Right atrium auricular region (tissue), 2 donors: ENCODE measurements around the gene FGFRL1. TPM values are rescaled to one million over a fixed set of nuclear protein-coding genes. Genes with fewer than 3 reads are reported as not detected.

ENCODE experiments used
- DNase-seq: peaks from one replicate; pipeline ENCODE4 v3.0.0-alpha.2; 2019; ENCODE audit warnings: low spot score
- H3K27ac ChIP-seq, 2 donors: fragments of 200-600 bp; sonication (generic); 1 replicate in 1 of 2; 2 replicates in 1 of 2; pipeline ENCODE4 v1.5.1; 2016 to 2019
- H3K27me3 ChIP-seq, 2 donors: fragments of 200-600 bp; sonication (generic); one replicate each; pipeline versions ENCODE4 v1.5.1 to v1.6.0; 2017 to 2019
- H3K36me3 ChIP-seq: fragments of 200-600 bp; sonication (generic); one replicate; pipeline ENCODE4 v1.5.1; 2016
- H3K4me1 ChIP-seq, 2 donors: fragments of 200-600 bp; sonication (generic); one replicate each; pipeline versions ENCODE4 v1.5.1 to v1.6.0; 2017 to 2019
- H3K4me3 ChIP-seq, 2 donors: fragments of 200-600 bp; sonication (generic); 1 replicate in 1 of 2; 2 replicates in 1 of 2; pipeline ENCODE4 v1.5.1; 2017 to 2019; ENCODE audit warnings: mild to moderate bottlenecking in 1 of 2, moderate library complexity in 1 of 2
- H3K9me3 ChIP-seq, 2 donors: fragments of 200-600 bp; sonication (generic); one replicate each; pipeline ENCODE4 v1.5.1; 2019
- CTCF ChIP-seq, 2 donors: fragments of 200-600 bp; sonication (generic); IDR thresholded peaks; one replicate each; pipeline ENCODE4 v1.5.1; 2019; ENCODE audit warnings: antibody characterized with exemption in 2 of 2
- total RNA-seq, 2 donors: library from RNA; depleted of rRNA; stranded (reverse); fragments of >200 nt; gene quantifications; one replicate each; pipeline ENCODE4 v1.1.0, GENCODE V29; 2016

FGFRL1 gene
- total RNA-seq, result 10 to 100 TPM; 30.3 to 47.1 TPM

- DNase-seq, result peak; percentile 89
- no peak for TF ChIP-seq CTCF (IDR thresholded peaks at IDR 0.05)
These were observed at the start of gene FGFRL1 for GRCh38 chr4:1011022-1011665. Gene FGFRL1, plus strand, starts transcription at chr4:1011626. Its CDS starts 860 bp downstream, at chr4:1012486.

GRCh38 chr4:962231-963208 is 48.9 kb upstream of the FGFRL1 start:
- Histone ChIP-seq H3K4me1 (peaks cover 0 to 3% of the 10 kb centered on the region in 2 donors), H3K27me3 (no peaks in the 10 kb centered on the region), H3K9me3 (no peaks in the 10 kb centered on the region), H3K27ac (no peak overlapping the region), H3K4me3 (no peak overlapping the region), H3K36me3 (peaks cover 9% of the 10 kb centered on the region)
- no peak for DNase-seq
- no peak for TF ChIP-seq CTCF (IDR thresholded peaks at IDR 0.05)

More at GRCh38 chr4:1011022-1011665, at the start of gene FGFRL1:
- Histone ChIP-seq H3K27ac (peak within 1 kb of the TSS; percentile 64 to 70), H3K9me3 (no peaks in the 10 kb centered on the region), H3K4me1 (peaks cover 0 to 31% of the 10 kb centered on the region in 2 donors), H3K27me3 (no peaks in the 10 kb centered on the region), H3K4me3 (peak within 1 kb of the TSS; percentile 43 to 76), H3K36me3 (no peaks in the 10 kb centered on the region)

- peaks cover 0 to 13% of the 10 kb centered on the region in 2 donors for H3K4me1 ChIP-seq
- TF ChIP-seq CTCF (IDR thresholded peaks at IDR 0.05), result no peak
- no peaks in the 10 kb centered on the region for H3K27me3 ChIP-seq
- no peaks in the 10 kb centered on the region for H3K9me3 ChIP-seq
- H3K27ac ChIP-seq, result no peak overlapping the region
- H3K36me3 ChIP-seq, result peaks cover 9% of the 10 kb centered on the region
- H3K4me3 ChIP-seq, result no peak overlapping the region
- DNase-seq, result no peak
These were observed 47.9 kb upstream of the FGFRL1 start for GRCh38 chr4:963276-964225.

- no peak overlapping the region for H3K4me3 ChIP-seq
- H3K27me3 ChIP-seq, result no peaks in the 10 kb centered on the region
- no peak for TF ChIP-seq CTCF (IDR thresholded peaks at IDR 0.05)
- no peaks in the 10 kb centered on the region for H3K9me3 ChIP-seq
- no peak for DNase-seq
- no peak overlapping the region for H3K27ac ChIP-seq
- H3K36me3 ChIP-seq, result peaks cover 9% of the 10 kb centered on the region
- H3K4me1 ChIP-seq, result peaks cover 0 to 14% of the 10 kb centered on the region in 2 donors
These were observed 46.9 kb upstream of the FGFRL1 start for GRCh38 chr4:964346-965025.
